GM19438 (cell line): ENCODE data around the gene AQP12A.

Experiments
- ATAC-seq: cut with Tn5 transposase; IDR thresholded peaks from one replicate; pipeline ENCODE4 v1.9.1; 2021; ENCODE audit warnings: low read depth; ENCODE audit not compliant: unreplicated experiment

The AQP12A gene

DNA sequence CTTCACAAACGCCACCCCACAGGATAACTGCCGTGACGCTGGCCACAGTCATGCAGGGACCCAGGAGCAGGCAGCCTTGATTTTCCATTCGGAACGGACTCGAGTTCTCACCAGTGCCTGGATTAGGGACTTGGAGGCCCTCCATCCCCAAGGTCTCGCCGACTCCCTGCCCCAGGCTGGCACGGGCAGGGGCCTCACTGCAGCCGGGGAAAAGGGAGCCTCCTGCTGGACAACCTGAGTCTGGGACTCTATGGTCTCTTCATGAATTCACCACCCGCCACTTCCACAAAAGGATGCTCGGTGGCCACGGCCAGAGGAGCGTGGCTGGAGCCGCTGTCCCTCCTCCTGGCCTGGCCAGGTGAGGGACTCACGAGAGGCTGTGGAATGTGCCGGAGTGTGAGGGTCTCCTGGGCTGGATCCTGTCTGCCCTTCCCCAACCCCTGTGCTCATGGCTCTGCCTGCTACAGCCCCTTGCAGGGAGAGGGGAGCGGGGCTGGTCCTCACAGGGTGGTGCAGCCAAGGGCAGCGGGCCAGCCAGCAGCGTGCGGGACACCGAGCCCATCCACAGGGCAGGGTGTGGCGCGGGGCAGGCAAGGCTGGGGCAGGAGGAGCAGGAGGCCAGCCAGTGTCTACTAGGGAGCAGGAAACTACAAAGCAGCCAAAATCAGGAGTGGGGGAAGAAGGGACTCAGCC lies 42.3 kb downstream of the AQP12A start:
- no peak for ATAC-seq

DNA sequence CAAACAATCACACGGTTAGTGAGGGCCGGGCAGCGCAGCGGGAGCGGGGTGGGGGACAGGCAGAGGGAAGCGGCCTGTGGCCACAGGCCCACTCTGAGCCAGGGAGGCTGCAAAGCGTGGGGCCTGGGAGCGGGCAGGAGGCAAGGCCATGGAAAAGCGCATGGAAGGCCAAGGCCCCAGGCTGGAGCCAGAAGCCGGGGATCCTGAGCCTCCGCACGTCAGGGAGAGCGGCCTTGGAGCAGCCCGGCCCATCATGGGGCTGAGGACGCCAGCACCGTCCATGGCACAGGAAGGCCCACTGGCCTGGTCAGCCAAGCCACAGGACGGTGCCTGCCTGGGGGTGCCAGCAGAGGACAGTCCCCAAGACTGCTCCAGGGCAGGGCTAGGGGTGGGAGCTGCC lies 43.1 kb downstream of the AQP12A start:
- no peak for ATAC-seq

DNA sequence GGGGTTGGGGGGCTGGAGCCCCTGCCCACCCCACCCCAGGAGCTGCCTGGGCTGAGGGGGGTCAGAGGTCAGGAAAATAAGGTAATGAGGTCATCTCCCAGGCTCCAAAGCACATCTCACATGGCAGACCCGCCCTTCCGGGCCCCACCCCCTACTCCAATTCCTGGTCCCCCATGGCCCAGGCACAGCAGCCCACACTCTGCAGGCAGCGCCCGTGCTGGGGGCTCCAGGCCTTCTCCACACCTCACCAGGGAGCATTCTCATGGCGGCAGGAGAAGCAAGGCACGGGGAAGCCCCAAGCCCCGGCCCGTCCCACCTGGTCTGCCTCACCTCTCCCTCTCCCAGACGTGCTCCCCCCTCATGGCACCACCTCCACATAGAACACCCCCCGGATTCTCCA lies 43.8 kb downstream of the AQP12A start:
- no peak for ATAC-seq

DNA sequence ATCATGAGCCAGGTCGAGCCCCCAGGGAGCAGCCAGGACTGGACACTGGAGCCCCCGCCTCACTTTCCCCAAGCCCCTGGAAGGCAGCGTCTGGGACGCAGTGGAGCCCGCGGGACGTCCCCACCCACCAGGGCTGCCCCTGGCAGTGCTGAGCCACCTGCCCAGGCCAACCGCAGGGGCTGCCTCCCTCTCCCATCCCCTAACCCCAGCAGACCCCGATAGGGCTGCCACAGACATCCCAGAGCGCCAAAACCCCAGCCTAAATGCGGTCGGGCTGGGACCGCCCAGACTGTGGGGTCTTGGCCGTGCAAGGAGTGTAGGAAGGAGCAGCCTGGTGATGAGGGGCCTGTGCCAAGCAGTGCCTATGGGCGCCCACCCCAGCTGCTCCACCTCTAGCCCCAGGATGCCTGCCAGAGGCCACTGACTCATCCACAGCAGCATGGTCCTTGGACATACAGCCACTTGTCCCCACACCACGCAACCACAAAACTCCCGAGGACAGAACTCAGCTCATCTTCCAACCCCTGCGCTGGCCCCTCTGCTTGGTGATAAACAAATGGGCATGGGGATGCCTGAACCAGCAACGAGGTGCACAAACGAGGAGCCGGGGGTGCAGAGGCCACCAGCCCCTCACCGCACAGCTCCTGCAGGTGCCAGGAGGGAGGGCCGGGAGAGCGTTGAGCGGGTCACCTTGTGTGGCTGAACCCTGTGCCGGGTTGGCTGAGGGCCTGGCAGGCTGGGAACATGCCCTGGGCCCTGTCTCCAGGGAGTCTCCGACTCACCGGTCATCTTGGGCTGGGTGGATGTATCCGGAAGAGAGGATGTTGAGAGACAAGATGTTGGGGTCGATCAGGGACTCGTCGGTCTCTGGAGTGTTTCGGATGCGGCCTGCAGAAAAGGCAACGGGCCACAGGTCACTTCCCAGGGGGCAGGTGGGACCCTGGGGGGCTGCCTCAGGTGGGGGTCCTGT lies 44.9 kb downstream of the AQP12A start:
- no peak for ATAC-seq

DNA sequence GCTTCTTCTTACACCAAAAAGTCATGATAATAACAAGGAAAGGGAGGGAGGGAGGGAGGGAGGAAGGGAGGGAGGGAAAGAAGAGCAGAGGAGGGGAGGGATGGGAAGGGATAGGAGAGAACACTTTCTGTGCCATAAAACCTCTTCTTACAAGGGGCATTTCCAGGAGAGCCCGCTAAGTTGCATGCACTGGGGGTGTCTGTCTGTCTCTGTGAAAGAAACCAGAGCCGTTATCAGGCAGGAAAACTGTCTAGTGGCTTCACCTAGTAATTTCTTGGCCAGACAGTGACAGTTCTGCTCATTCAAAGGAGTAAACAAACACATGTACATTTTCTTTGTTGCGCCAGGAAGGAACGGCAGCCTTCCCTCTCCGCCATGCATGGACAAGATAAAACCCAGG lies 45.8 kb downstream of the AQP12A start:
- ATAC-seq: no peak

DNA sequence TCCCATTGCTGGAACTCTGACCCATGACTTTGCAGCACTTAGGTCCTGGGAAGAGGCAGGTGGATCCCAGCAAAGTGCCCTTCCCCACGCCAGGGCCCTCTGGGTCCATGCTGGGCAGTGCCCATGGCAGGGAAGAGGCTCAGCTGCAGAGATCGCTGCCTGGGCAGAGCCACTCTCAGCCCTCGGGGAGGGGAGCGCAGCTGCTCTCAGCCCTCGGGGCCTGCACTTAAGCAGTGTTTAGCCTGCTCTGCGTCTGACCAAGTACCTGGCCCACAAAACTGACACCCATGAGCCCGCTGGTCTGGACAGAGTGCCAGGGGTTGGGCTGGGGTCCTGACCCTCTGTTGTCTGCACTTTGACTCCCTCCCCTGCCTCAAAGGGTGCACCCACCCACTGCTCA lies 46.3 kb downstream of the AQP12A start:
- no peak for ATAC-seq

DNA sequence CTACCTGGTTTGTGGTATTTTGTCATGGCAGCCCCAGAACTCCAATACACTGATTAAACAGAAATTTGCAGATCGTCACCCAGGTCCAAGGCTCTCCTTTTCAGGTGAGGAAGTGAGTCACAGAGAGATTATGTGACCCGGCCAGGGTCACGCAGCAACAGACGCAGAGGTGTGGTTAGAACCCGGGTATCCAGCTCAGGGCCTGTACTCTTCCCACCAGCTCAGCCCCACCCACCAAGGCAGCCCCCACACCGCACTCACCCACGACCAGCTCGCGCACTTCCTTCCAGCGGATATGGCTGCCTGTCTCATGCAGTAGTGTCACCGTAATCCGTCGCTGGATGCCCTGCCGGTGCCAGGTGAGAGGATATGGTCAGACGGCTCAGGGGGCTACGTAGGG lies 48.1 kb downstream of the AQP12A start:
- ATAC-seq: no peak

DNA sequence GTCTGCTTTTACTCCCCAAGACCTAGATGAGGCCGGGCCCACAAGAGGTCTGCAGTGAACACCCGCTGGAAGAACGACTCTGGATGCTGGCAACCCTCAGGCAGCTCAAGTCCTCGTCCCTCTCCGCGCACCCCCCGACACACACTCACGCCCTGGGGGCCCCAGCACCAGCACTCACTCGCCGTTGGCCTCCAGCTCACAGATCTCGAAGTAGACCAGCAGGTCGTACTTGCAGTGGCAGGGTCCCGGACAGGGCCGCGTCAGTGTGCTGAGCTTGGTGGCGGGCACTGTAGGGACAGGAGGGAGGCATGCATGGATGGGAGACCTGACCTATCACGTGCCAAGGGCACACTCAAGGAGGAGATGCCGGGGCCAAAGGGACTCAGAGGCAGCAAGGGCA lies 49.4 kb downstream of the AQP12A start:
- ATAC-seq: no peak

DNA sequence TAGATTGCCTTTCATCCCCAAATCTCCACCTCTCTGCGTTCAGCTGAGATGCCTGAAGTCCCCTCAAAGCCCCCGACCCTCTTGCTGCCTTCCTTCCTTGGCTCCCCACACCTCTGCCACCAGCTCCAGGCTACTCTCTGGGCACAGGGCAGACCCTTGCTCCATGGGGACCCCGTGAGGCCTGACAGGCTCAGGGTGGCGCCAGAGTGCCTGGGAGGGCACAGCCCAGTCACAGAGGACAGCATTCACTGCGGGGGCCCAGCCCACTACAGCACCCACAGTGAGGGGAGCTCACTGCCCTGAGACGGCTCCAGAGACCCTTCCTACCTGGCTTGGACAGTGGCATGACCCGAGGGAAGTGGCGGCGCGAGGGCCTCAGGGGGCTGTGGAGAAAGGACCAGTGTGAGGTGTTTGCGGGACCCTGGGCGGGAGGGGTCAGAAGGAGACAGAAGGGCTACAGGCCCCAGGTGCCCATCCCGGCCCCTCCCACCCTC lies 51.0 kb downstream of the AQP12A start:
- ATAC-seq: no peak

DNA sequence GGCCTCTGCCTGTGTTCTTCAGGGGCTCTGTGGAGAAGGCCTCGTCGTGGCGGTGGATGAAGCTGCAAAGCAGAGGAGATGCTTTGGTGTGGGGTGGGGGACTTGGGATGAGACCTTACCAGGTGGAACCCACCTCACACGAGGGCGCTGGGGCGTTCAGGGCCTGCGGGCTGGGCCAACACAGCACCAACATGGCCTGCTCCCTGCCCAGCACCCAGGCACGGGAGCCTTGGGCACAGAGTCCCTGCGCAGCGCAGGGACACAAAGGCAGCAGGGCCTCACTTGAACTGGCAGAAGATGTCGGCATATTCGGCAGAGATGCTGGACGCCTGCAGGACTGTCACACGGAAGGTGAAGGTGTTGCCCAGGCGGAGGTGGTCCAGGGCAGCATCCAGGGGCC lies 53.8 kb downstream of the AQP12A start:
- no peak for ATAC-seq

DNA sequence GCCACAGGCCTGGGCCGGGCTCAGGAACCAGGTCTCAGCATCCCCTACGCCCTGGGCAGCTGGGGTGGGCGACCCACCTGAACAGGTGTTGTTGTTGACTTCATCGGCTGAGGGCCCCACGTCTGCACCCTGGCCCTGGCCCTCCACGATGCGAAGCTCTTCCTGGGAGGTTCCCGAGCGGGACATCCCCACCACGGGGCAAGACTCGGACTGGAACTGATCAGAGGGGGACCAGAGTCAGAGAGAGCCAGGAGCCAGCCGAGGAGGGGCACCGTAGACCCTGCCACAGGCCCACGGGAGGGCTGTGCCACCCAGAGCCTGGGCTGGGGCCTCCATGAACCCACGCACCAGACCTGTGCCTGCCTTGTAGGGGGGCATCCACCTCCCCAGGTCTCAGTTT lies 54.3 kb downstream of the AQP12A start:
- no peak for ATAC-seq

DNA sequence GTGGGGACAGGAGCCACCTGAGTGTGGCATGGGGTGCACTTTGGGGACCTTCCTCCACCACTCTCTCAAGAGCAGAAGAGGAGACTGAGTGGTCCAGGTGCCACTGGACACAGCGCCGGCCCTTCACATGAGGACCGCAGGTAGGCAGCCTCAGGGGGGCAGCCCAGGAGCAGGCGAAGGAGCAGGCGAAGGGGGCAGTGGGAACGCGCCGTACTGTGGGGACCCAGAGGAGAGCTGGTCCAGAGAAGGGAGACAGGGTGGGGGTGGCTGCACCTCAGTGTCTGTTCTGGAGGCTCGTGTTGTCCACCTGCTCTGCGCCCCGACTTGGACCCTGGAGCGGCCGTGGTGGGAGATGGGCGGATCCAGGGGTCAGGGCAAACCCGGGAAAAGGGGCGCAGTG lies 55.0 kb downstream of the AQP12A start:
- ATAC-seq: no peak

DNA sequence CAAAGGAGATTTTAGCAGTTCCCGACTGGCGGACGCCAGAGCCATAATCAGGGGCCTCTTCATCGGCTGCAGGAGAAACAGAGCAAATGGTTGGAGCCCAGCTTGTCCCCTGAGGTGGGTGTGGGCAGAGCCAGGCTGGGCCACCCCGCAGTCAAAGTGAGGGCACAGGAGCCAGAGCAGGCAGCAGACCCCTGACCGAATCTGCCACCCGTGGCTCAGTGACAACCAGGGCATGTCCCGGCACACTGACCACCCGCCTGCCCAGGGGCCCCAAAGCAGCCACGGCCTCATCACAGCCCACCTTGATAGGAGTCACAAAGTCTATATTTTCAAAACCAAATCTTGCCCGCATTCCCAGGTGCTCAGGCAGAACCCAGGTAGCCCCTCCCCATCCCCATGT lies 55.6 kb downstream of the AQP12A start:
- ATAC-seq: no peak
